Measurements from ENCODE around the gene RPS6KA1. TPM values are rescaled to one million over a fixed set of nuclear protein-coding genes. Genes with fewer than 3 reads are reported as not detected.

RPS6KA1 gene
- polyA plus RNA-seq, 1 donor from 2014 or later, result 152 TPM

GRCh38 chr1:26616881-26617280 lies 87.3 kb downstream of the RPS6KA1 start:
- H3K4me3 Mint-ChIP-seq, result no peak overlapping the region
- H3K9me3 Mint-ChIP-seq, result no peaks in the 10 kb centered on the region
- no peaks in the 10 kb centered on the region for H3K27me3 Mint-ChIP-seq
- H3K36me3 Mint-ChIP-seq, result no peaks in the 10 kb centered on the region
- H3K4me1 Mint-ChIP-seq, result peaks cover 14 to 25% (median 21%) of the 10 kb centered on the region in 3 donors
- H3K27ac Mint-ChIP-seq, result no peak overlapping the region

DNA sequence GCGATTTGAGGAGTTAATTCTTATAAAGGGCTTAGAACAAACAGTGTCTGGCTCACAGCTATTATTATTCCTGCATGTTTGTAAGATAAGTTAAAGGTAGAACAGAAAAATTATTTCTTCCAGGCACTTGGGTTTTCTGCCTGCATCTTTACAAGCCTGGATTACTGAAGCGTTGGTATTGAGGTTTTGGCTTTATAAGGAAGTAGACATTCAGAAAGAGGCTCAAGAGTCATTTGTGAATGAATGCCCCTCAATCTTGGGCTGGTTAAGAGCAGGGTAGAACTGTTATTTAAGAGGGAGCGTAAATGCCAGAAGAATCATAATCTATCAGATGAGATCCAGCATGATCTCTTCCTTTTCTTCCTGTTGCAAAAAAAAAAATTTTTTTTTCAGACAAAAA lies 89.0 kb downstream of the RPS6KA1 start:
- Mint-ChIP-seq H3K27ac (peak overlapping the region in 2 of 3 donors; percentile 5 to 99), H3K9me3 (no peaks in the 10 kb centered on the region), H3K36me3 (no peaks in the 10 kb centered on the region), H3K4me1 (peaks cover 14 to 28% (median 22%) of the 10 kb centered on the region in 3 donors), H3K27me3 (no peaks in the 10 kb centered on the region), H3K4me3 (peak overlapping the region in 3 of 4 donors; percentile 14 to 74 (median 54))

Other genes with a start within 250 kb of the RPS6KA1 start
- 1,152 TPM for gene SH3BGRL3, start 249.7 kb upstream of the RPS6KA1 start, polyA plus RNA-seq
- 11.2 TPM for gene UBXN11, start 223.1 kb upstream of the RPS6KA1 start, polyA plus RNA-seq
- gene CD52, start 211.8 kb upstream of the RPS6KA1 start, polyA plus RNA-seq, result 10,525 TPM
- gene CRYBG2, start 175.6 kb upstream of the RPS6KA1 start, polyA plus RNA-seq, result 3.1 TPM
- 8.8 TPM for gene ZNF683, start 157.0 kb upstream of the RPS6KA1 start, polyA plus RNA-seq
- not detected for gene LIN28A, start 118.9 kb upstream of the RPS6KA1 start, polyA plus RNA-seq
- 23.7 TPM for gene DHDDS, start 97.4 kb upstream of the RPS6KA1 start, polyA plus RNA-seq
- 748 TPM for gene HMGN2, start 57.3 kb upstream of the RPS6KA1 start, polyA plus RNA-seq
- 24.4 TPM for gene ARID1A, start 166.3 kb downstream of the RPS6KA1 start, polyA plus RNA-seq

Measured in IgD-negative memory B cell (primary cell).